BE2C (cell line): ENCODE measurements around the gene MYCL.

Experiments
- DNase-seq: peaks from one replicate; pipeline ENCODE4 v3.0.0-alpha.2; 2020
- H3K27me3 ChIP-seq: fragments of 250-450 bp; sonication (Bioruptor Pico); 2 replicates; pipeline ENCODE4 v1.5.1; 2020; ENCODE audit warnings: mild to moderate bottlenecking
- H3K36me3 ChIP-seq: fragments of 250-450 bp; sonication (Bioruptor Pico); 2 replicates; pipeline ENCODE4 v1.5.1; 2020; ENCODE audit warnings: mild to moderate bottlenecking
- H3K4me1 ChIP-seq: fragments of 250-450 bp; sonication (Bioruptor Pico); 2 replicates; pipeline ENCODE4 v1.5.1; 2020
- H3K4me3 ChIP-seq: 2 replicates; pipeline ENCODE4 v1.5.1; 2011; ENCODE audit warnings: low read depth, low read length
- H3K9me3 ChIP-seq: fragments of 250-450 bp; sonication (Bioruptor Pico); 2 replicates; pipeline ENCODE4 v1.5.1; 2020
- TF ChIP-seq, protein P1 (sequence below): IDR thresholded peaks from 2 replicates; pipeline ENCODE4 v1.5.1; 2012; ENCODE audit warnings: mild to moderate bottlenecking, low read depth, low read length

The MYCL gene

DNA sequence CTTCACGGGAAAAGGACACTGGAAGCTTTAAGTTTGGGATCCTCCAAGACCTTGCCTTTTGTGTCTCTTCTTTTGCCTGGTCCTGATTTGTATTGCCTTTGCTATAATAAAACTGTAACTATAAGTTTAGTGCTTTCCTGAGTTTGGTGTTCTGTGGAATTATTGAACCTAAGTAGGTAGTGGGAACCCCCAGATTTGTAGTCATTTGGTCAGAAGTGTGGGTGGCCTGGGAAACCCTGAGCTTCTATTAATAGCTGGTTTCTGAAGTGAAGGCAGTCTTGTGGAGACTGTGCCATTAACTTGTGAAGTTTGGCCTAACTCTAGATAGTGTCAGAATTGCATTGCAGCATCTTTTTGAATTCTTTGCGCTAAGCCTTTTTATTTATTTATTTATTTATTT, 6.8 kb upstream of the MYCL start:
- H3K27me3 ChIP-seq = no peaks in the 10 kb centered on the region
- no peaks in the 10 kb centered on the region for H3K36me3 ChIP-seq
- DNase-seq = no peak
- H3K4me3 ChIP-seq = no peak overlapping the region
- H3K4me1 ChIP-seq = no peaks in the 10 kb centered on the region
- H3K9me3 ChIP-seq = no peaks in the 10 kb centered on the region
- TF ChIP-seq, protein P1, sequence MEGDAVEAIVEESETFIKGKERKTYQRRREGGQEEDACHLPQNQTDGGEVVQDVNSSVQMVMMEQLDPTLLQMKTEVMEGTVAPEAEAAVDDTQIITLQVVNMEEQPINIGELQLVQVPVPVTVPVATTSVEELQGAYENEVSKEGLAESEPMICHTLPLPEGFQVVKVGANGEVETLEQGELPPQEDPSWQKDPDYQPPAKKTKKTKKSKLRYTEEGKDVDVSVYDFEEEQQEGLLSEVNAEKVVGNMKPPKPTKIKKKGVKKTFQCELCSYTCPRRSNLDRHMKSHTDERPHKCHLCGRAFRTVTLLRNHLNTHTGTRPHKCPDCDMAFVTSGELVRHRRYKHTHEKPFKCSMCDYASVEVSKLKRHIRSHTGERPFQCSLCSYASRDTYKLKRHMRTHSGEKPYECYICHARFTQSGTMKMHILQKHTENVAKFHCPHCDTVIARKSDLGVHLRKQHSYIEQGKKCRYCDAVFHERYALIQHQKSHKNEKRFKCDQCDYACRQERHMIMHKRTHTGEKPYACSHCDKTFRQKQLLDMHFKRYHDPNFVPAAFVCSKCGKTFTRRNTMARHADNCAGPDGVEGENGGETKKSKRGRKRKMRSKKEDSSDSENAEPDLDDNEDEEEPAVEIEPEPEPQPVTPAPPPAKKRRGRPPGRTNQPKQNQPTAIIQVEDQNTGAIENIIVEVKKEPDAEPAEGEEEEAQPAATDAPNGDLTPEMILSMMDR = no peak

DNA sequence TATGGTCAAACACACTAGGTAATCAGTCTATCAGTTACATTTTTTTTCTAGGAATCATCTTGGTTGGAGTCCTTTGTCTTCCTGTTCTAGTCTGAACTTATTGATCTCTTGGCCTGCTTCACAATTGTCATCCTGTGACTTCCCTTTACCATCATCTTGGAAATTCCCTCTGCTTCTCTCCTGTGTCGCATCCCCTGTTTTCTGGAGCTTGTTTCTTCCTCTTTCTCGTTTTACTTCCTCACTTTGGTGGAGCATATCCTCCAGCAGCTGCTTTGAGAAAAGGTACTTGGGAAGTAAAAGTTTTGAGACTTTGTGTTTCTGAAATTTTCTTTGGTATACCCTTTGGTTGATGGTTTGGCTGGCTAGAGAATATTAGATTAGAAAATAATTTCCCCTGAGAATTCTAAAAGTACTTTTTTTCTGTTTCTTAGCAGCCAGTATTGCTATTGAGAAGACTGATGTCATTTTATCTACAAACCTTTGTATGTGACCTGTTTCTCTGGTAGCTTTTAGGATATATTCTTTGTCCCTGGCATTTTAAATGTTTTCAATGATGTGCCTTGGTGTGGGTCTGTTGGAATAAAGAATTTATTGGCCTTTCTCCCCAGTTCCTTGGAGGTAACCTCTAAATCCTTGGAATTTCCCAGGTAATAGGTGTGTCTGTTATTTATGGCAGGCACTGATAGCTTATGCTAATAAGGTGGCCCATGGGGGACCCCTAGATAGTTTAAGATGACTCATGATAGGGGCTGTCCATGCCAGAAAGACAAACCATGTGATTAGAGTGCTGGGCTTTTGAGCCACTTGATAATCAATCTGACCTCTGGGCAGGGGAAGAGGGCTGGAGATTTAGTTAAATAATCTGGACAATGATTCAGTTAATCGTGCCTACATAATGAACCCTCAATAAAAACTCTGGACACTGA, 6.1 kb upstream of the MYCL start:
- TF ChIP-seq, protein P1 = no peak
- H3K9me3 ChIP-seq = no peaks in the 10 kb centered on the region
- no peaks in the 10 kb centered on the region for H3K4me1 ChIP-seq
- H3K27me3 ChIP-seq = 0 out of 2 replicates have a peak, but pooled peaks cover 2% of the 10 kb centered on the region
- H3K4me3 ChIP-seq = no peak overlapping the region
- no peaks in the 10 kb centered on the region for H3K36me3 ChIP-seq
- no peak for DNase-seq

DNA sequence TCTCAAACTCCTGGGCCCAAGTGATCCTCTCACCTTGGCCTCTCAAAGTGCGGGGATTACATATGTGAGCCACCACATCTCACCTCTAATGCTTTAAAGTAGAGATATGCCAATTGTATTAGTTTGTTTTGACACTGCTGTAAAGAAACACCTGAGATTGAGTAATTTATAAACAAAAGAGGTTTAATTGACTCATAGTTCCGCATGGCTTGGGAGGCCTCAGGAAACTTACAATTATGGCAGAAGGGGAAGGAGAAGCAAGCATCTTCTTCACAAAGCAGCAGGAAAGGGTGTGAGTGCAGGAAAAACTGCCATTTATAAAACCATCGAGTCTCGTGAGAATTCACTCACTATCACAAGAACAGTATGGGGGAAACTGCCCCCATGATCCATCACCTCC, 3.5 kb upstream of the MYCL start:
- TF ChIP-seq, protein P1 = no peak
- no peaks in the 10 kb centered on the region for H3K36me3 ChIP-seq
- no peak for DNase-seq

DNA sequence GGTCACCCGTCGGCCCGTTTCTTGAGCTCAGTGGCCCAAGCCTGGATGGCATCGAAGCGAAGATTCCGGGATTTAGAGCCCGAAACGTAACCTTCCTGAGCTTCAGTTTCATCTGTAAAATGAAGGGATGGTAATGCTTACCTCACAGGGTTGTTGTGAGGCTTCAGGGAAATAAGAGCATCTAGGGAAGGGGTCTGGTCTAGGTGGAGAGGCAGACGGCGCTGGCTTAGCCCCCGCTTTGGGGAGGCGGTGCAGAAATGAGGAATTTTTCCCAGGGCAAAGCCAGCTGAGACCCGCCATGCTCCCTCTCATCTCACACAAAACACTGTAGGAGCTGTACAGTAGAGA, 717 bp upstream of the MYCL start:
- H3K4me1 ChIP-seq = 0 out of 2 replicates have a peak, but pooled peaks cover 4% of the 10 kb centered on the region
- TF ChIP-seq, protein P1 = no peak
- no peaks in the 10 kb centered on the region for H3K9me3 ChIP-seq
- no peak for DNase-seq
- peak overlapping the region; percentile 56 for H3K4me3 ChIP-seq
- H3K36me3 ChIP-seq = no peaks in the 10 kb centered on the region
- peaks cover 8% of the 10 kb centered on the region for H3K27me3 ChIP-seq

More for the DNA sequence above, 3.5 kb upstream of the MYCL start:
- Histone ChIP-seq H3K4me3 (no peak overlapping the region), H3K4me1 (no peaks in the 10 kb centered on the region), H3K27me3 (peaks cover 8% of the 10 kb centered on the region), H3K9me3 (no peaks in the 10 kb centered on the region)

DNA sequence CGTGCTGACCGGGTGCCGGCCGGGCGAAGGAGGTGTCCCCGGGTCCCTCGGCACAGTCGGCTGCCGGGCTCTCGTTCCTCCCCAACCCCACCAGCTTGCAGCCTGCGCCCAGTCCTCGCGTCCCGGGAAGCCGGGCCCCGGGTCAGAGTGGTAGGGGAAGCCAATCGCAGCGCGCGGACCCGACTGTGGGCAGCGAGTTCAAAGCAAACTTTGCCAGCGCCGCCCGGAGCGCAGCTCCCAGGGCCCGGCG, 328 bp downstream of the MYCL start:
- DNase-seq = no peak
- Histone ChIP-seq H3K9me3 (no peaks in the 10 kb centered on the region), H3K4me1 (0 out of 2 replicates have a peak, but pooled peaks cover 4% of the 10 kb centered on the region), H3K4me3 (peak overlapping the region; percentile 52), H3K27me3 (peaks cover 8% of the 10 kb centered on the region), H3K36me3 (no peaks in the 10 kb centered on the region)
- TF ChIP-seq, protein P1 = no peak
